HG03432 (cell line): Measurements from ENCODE around the gene ZFP42.
"Not testable (repeated sequence)": the region's sequence is repeated elsewhere in the genome, so short reads cannot be mapped to it uniquely, and the experiment has no call there.

ENCODE experiments used
- ATAC-seq: cut with Tn5 transposase; IDR thresholded peaks from one replicate; pipeline ENCODE4 v1.9.1; 2021; ENCODE audit warnings: mild to moderate bottlenecking, moderate library complexity; ENCODE audit not compliant: unreplicated experiment

ZFP42 gene

DNA sequence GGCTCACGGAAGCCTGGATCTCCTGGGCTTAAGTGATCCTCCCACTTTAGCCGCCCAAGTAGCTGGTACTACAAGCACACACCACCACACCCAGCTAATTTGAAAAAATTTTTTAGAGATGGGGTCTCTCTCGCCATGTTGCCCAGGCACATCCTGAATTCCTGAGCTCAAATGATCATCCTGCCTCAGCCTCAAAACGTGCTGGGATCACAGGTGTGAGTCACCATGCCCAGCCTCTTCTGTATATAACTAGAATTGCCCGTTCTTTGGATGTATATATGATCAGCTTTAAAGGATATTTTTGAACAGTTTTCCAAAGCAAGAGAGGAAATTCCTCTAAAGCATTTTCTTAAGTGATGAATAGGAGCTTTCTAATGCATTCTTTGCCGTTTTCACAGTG is 22.7 kb downstream of the ZFP42 start:
- no peak for ATAC-seq

DNA sequence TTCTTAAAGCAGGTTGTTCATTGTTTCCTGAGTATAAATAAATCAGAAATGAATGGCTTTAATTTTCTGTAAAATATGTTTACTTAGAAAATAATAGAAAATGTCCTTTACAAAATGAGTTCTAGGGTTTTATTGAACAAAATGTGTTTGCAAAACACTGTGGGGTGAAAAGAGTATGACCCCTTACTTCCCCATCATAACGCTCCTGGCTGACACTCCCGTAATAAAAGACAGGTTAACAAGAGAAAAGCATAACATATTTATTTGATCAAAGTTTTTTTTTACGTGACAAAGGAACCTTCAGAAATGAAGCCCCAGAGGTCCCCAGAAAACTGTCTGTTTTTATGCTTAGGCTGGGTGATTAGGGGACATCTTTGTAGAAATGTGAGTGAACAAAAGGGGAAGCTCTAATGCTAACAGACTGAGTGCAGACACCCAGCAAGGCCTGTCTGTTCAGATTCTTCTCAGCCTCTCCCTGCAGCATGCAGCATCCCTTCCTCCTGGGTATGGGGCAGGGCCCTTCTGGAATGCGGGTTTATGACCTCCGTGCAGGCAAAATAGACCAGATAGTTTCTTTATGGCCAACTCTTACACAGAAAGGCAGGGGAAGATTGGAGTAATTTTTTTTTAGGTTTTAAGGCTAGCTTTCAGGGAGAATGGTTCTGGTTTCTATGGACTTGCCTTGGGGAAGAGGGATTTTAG is 26.1 kb downstream of the ZFP42 start:
- no peak for ATAC-seq

DNA sequence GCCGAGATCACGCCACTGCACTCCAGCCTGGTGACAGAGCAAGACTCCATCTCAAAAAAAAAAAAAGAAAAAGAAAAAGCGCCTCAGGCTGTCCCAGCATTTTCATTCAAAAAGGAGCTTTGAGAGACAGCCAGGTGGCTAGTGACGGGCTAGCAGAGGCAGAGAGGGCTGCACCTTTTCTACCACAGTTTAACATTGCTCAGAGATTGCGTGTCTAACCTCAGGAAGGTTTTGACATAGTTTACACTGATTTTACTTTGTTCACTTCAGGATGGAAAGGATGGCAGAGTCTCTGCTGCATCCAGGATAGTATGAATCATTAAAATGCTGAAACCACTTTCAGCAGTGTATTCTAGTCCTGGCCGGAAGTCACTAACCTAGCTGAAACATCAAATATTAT is 28.1 kb downstream of the ZFP42 start:
- ATAC-seq, result no peak

DNA sequence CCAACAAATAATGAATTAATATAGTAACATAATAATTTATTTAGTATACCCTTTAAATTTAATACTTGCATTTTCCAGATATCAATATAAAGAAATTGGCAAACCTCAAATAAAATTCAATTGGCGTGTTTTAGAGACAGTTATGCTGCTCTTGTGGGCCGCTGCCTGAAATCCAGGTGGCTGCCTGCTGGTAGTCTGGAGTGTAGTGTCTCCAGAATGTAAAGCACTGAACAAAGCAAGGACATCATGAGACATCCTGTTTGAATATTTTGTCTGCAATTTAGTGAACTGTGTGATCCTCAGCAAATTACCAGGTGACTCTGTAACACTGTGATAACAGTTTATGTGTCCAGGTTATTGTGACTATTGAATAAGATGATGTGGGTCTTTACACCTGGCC is 29.9 kb downstream of the ZFP42 start:
- no peak for ATAC-seq

DNA sequence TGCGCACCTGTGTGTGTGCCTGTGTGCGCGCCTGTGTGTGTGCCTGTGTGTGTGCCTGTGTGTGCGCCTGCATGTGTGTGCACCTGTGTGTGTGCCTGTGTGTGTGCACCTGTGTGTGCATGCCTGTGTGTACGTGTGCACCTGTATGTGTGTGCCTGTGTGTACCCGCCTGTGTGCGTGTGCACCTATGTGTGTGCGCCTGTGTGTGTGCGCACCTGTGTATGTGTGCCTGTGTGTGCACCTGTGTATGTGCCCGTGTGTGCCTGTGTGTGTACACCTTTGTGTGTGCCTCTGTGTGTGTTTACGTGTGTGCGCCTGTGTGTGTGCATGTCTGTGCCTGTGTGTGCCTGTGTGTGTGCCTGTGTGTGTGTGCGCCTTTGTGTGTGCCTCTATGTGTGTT is 33.5 kb downstream of the ZFP42 start:
- ATAC-seq, result no peak

DNA sequence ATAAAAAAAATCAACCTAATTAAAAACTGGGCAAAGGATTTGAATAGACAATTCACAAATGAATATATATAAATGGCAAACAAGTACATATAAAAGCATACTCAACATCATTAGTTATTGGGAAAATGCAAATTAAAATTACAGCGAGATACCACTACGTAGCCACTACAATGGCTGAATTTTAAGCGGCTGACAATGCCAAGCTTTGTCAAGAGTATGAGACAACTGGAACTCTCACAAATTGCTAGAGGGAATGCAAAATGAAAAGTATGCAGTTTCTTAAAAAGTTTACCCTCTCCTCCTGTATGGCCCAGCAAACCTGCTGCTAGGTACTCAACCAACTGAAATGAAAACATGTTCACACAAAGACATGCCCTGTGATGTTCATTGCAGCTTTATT is 34.8 kb downstream of the ZFP42 start:
- no peak for ATAC-seq

DNA sequence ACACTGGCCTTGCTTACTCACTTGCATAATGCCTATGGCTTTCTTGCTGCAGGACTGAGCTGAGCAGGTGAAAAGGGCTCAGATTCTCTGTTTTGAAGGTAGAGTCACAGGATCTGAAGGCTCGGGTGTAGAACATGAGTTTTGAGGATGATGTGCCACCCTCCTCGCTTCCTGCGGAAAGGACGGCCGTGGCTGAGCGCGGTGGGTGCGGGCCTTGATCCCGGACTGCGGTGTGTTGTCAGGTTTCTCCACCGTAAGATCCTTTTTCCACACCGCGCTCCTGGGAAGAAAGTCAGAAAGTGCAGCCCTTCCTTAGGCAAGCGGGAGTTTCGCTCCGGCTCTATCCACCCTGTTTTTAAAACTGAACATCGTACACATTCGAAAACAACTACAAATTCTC is 36.2 kb downstream of the ZFP42 start:
- no peak for ATAC-seq

DNA sequence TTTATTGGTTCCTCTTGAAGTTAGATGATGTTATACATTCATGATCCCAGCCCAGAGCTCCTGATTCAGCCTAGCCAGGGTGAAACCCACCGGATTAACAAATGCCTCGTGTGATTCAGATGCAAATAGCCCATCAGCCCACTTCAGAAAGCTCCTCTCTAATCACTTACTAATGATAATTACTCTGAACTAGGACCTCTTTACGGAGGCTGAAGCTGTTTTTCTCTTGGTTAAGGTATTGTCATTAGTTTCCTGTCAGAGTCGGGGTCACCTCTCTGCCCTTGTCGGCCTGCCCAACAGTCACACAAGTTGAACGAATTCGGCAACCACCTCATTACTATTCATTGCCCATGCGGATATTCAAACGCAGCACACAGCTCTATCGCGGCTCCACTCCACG is 36.6 kb downstream of the ZFP42 start:
- no peak for ATAC-seq

DNA sequence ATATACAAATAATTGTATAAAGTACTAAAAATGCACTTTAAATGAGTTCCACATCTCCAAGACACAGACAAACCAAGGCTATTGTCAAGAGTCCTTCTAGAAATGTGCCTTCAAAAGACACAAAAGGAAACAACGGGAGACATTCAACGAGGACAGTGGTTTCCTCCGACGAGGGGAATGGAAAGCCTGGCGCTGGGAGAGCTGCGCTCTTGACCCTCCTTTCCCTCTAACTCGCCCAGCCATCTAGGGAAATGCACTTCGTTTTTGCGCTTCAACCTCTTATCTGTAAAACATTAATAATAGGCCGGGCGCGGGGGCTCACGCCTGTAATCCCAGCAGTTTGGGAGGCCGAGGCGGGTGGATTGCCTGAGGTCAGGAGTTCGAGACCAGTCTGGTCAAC is 37.0 kb downstream of the ZFP42 start:
- ATAC-seq, result no peak

DNA sequence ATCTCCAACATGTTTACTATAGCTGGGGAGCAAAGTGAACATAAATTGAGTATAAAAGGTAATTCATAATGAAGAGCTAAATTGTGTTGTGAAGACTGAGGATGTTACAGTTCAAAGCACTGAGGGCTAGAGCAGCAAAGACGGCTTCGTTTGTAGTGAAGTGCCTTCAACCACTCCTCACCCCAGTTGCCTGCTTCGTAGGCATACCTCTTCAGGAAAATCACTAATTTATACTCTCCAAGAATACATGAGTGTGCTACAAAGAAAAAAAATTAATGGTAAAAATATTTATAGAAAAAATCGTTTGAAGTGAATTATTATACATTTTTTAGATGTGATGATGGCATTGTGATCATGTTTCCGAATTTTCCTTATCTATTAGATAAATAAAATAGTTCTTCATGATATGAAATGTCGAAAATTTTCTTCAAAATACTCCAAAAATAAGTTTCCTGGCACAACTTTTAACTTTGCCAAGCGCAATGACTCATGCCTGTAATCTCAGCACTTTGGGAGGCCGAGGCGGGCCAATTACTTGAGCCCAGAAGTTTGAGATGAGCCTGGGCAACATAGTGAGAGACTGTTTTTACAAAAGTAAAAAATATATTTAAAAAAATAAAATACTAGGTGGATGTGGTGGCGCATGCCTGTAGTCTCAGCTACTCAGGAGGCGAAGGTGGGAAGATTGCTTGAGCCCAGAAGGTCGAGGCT is 41.6 kb downstream of the ZFP42 start:
- no peak for ATAC-seq

DNA sequence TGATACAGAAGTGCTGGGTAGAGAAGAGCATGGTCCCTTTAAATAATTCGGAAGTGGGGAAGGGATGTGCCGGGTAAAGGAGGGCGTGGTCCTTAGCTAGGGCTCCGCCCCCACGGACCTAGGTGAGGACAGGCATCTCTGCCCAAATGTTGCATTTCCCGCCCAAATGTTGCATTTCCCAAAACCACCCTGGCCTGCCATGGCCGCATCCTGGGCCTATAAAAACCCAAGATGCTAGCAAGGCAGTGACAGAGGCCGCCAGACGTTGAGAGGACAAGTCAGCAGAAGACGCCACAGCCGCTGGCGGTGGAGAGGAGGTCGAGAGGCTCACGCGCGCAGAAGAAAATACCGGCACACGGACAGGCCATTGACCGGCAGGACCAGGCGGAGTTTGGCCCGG is 46.1 kb downstream of the ZFP42 start:
- no peak for ATAC-seq

DNA sequence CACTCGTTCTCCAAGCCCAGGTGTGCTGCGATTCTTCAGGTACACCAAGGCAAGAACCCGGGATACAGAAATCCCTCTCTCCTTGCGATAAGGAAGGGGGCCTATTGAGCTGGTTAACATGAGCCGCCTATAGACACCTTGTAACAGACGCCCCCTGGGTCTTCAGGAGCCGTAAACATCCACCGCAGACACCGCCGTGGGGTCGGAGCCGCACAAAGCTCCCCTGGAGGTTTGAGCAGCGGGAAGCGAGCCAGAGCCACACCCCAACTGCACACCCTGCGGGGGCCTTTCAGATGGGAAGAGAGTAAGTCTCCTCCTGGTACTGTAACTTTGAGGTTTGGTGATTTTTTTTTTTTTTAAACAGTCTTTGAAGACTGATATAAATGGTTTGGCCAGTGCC is 46.6 kb downstream of the ZFP42 start:
- no peak for ATAC-seq

DNA sequence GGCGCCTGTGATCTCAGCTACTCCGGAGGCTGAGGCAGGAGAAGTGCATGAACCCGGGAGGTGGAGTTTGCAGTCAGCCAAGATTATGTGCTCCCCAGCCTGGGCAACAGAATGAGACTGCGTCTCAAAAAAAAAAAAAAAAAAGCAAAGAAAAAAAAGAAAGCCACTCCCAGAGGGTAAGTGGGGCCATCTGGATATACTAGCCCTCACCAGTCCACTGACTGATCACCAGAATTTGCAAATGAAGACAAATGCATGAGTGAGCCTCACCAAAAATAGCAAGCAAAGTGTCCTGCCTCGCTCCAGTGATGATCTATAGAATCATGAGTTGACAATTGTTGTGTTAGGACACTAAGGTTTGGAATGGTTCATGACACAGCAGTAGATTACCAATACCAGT is 47.6 kb downstream of the ZFP42 start:
- no peak for ATAC-seq

DNA sequence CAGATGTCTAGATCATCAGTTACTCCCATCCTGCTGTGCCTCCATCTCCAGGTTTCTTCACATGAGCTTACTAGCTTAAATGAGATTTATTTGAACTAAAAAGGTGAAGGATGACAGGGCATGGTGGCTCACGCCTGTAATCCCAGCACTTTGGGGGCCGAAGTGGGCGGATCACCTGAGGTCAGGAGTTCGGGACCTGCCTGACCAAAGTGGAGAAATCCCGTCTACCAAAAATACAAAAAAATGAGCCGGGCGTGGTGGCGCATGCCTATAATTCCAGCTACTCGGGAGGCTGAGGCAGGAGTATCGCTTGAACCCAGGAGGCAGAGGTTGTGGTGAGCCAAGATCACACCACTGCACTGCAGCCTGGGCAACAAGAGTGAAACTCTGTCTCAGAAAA is 49.9 kb downstream of the ZFP42 start:
- ATAC-seq, result not testable (repeated sequence)

DNA sequence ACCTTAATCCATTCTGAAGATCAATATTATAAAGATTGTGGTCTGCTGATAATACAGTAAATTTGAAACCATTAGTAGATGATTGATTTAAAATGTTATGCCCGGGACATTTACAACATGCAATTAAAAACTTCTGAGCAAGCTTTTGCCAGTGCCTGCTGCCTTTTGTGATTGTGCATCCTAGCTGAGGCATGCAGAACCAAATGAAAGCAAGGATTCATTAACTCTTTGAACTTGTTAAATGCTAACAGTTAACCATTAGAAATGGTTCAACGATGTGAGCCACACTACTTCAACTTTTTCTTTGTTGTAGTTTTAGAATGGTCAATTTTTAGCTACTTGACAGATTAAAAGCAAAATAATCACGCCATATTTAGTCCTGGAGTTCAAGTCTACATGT is 51.1 kb downstream of the ZFP42 start:
- ATAC-seq, result no peak

DNA sequence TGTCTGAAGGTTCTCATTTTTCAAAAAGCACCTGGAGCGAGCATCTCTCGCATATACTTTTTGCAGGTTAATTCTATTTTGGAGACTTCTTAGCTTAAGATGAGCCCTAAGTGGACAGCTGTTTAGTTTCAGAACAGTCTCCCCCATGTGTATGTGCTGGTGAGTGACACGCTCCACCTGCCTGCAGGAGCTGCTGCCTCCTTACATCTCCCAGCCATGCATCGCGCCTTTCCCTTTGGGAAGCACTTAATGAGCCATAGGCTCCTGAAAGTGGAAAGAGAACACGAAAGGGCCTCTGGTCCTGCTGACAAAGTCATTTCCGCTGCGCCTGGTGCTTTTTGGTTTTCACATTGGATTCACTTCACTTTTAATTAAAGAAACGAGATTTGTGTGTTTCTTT is 57.7 kb downstream of the ZFP42 start:
- ATAC-seq, result no peak
